ENCODE results near the gene PTPRN2. TPM values are rescaled to one million over a fixed set of nuclear protein-coding genes. Genes with fewer than 3 reads are reported as not detected.

Gene PTPRN2
- total and polyA plus RNA-seq, 2 donors (not counting 3 experiments of a cell fraction or from before 2014, with no cell fraction given) = 0.62 to 0.88 TPM

DNA sequence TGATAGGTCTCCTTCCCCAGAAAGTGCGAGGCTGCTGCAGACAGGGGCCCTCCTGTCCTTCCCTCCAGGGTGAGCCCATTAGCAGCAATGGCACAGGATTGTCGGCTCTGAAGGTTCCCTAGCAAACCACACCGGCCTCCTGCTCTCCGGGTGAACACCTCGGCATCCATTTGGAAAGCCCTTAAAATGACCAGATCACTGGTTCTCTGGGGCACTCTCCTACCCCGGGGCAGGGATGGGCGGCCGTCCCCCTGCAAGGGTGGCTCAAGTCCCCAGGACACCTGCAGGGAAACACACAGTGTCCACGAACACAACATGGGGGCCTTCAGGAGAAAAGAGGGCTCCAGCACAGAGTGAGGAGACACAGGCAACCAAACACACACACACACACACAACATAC lies 459.1 kb downstream of the PTPRN2 start:
- POLR2A ChIA-PET = no interaction called here
- no peak for TF ChIP-seq MYC (IDR thresholded peaks at IDR 0.05; ENCODE audit: low read depth, low read length)
- TF ChIP-seq MAX (IDR thresholded peaks at IDR 0.05; ENCODE audit: insufficient read depth, insufficient read length) = no peak
- no peak for TF ChIP-seq JUN (IDR thresholded peaks at IDR 0.05; ENCODE audit: borderline replicate concordance, insufficient read depth, insufficient read length, low read depth)
- TF ChIP-seq POLR2AphosphoS5 (IDR thresholded peaks at IDR 0.05; ENCODE audit: insufficient read depth, low read depth, low read length) = no peak
- no peak for TF ChIP-seq GATA2 (IDR thresholded peaks at IDR 0.05; ENCODE audit: insufficient read depth, insufficient read length, low read depth, low read length)
- TF ChIP-seq, protein P1, sequence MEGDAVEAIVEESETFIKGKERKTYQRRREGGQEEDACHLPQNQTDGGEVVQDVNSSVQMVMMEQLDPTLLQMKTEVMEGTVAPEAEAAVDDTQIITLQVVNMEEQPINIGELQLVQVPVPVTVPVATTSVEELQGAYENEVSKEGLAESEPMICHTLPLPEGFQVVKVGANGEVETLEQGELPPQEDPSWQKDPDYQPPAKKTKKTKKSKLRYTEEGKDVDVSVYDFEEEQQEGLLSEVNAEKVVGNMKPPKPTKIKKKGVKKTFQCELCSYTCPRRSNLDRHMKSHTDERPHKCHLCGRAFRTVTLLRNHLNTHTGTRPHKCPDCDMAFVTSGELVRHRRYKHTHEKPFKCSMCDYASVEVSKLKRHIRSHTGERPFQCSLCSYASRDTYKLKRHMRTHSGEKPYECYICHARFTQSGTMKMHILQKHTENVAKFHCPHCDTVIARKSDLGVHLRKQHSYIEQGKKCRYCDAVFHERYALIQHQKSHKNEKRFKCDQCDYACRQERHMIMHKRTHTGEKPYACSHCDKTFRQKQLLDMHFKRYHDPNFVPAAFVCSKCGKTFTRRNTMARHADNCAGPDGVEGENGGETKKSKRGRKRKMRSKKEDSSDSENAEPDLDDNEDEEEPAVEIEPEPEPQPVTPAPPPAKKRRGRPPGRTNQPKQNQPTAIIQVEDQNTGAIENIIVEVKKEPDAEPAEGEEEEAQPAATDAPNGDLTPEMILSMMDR (IDR thresholded peaks at IDR 0.05; ENCODE audit: extremely low read depth in 1 of 2, insufficient read depth in 1 of 2, low read depth in 1 of 2, low read length in 2 of 2) = no peak
- Histone ChIP-seq H3K27me3 (ENCODE audit: control insufficient read depth in 2 of 2, insufficient read depth in 2 of 2, low read length in 2 of 2) (no peaks in the 10 kb centered on the region), H3K4me1 (ENCODE audit: control insufficient read depth, extremely low read depth, insufficient read depth, low read length) (no peaks in the 10 kb centered on the region), H3K4me3 (replicated peaks in 1 of 3; ENCODE audit: insufficient read depth in 1 of 3, low read depth in 1 of 3, low read length in 3 of 3) (no peak overlapping the region), H4K20me1 (replicated peaks; ENCODE audit: control insufficient read depth, extremely low read depth, insufficient read depth, low read length) (no peaks in the 10 kb centered on the region), H3K27ac (ENCODE audit: insufficient read depth, low read depth, low read length) (no peak overlapping the region), H3K79me2 (ENCODE audit: control insufficient read depth, insufficient read depth, low read length) (no peaks in the 10 kb centered on the region), H3K36me3 (ENCODE audit: control insufficient read depth in 2 of 2, extremely low read depth in 1 of 2, insufficient read depth in 2 of 2, low read length in 2 of 2) (no peaks in the 10 kb centered on the region), H3K9me1 (replicated peaks; ENCODE audit: control insufficient read depth, extremely low read depth, insufficient read depth, low read length) (no peaks in the 10 kb centered on the region), H2AFZ (ENCODE audit: low read depth, low read length) (no peak overlapping the region), H3K4me2 (ENCODE audit: insufficient read depth, low read length) (no peak overlapping the region), H3K9me3 (replicated peaks; ENCODE audit: control insufficient read depth, insufficient read depth, low read length) (peaks cover 10% of the 10 kb centered on the region), H3K9ac (replicated peaks; ENCODE audit: extremely low read depth, insufficient read depth, low read length) (no peak overlapping the region)
- intact Hi-C loops (cut with micrococcal nuclease) (no loop called here), dilution Hi-C loops (cut with MboI; ENCODE audit: extremely low pct_ligation_motif_present, low sequenced_read_pairs) (no loop called here)
- DNase-seq (ENCODE audit: low read depth, low spot score) = no peak
- no TSS peak for BruUV-seq (replicated peaks)
- no peak for FAIRE-seq
- CTCF ChIA-PET = no interaction called here

DNA sequence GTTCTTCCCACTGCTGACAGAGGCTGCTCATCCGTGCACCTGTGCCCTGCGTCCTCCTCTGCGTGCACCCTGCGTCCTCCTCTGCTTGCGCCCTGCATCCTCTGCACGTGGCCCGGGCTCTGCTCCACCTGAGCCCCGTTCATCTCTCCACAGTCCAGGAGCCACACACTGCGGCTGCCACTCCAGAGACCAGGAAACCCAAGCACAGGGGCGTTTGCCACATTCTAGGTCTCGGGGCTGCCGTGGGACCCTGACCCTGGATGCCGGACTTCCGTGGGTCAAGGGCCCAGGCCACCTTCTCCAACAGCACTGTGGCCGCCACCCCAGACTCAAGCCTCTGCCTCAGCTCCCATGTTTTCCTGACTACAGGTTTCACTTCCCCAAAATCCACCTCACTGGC lies 460.4 kb downstream of the PTPRN2 start:
- no peak overlapping the region for H3K4me2 ChIP-seq (ENCODE audit: insufficient read depth, low read length)
- TF ChIP-seq POLR2AphosphoS5 (IDR thresholded peaks at IDR 0.05; ENCODE audit: insufficient read depth, low read depth, low read length) (no peak), JUN (IDR thresholded peaks at IDR 0.05; ENCODE audit: borderline replicate concordance, insufficient read depth, insufficient read length, low read depth) (no peak), GATA2 (IDR thresholded peaks at IDR 0.05; ENCODE audit: insufficient read depth, insufficient read length, low read depth, low read length) (no peak), POLR2A (IDR thresholded peaks at IDR 0.05; ENCODE audit: low read depth, low read length) (no peak), MYC (IDR thresholded peaks at IDR 0.05; ENCODE audit: low read depth, low read length) (no peak), EZH2 (IDR thresholded peaks at IDR 0.05; ENCODE audit: borderline replicate concordance, low read depth, low read length, severe bottlenecking) (no peak), FOS (IDR thresholded peaks at IDR 0.05; ENCODE audit: borderline replicate concordance, insufficient read depth, low read length) (no peak), MAX (IDR thresholded peaks at IDR 0.05; ENCODE audit: insufficient read depth, insufficient read length) (no peak)
- TF ChIP-seq, protein P1 (IDR thresholded peaks at IDR 0.05; ENCODE audit: extremely low read depth in 1 of 2, insufficient read depth in 1 of 2, low read depth in 1 of 2, low read length in 2 of 2) = no peak
- no TSS peak for BruUV-seq (replicated peaks)
- H3K4me3 ChIP-seq (replicated peaks in 1 of 3; ENCODE audit: insufficient read depth in 1 of 3, low read depth in 1 of 3, low read length in 3 of 3) = no peak overlapping the region
- dilution Hi-C loops (cut with MboI; ENCODE audit: extremely low pct_ligation_motif_present, low sequenced_read_pairs) (no loop called here), intact Hi-C loops (cut with micrococcal nuclease) (no loop called here)
- H3K9ac ChIP-seq (replicated peaks; ENCODE audit: extremely low read depth, insufficient read depth, low read length) = no peak overlapping the region
- H3K9me3 ChIP-seq (replicated peaks; ENCODE audit: control insufficient read depth, insufficient read depth, low read length) = peaks cover 5% of the 10 kb centered on the region
- no peak overlapping the region for H2AFZ ChIP-seq (ENCODE audit: low read depth, low read length)
- no peaks in the 10 kb centered on the region for H3K36me3 ChIP-seq (ENCODE audit: control insufficient read depth in 2 of 2, extremely low read depth in 1 of 2, insufficient read depth in 2 of 2, low read length in 2 of 2)
- no peaks in the 10 kb centered on the region for H3K9me1 ChIP-seq (replicated peaks; ENCODE audit: control insufficient read depth, extremely low read depth, insufficient read depth, low read length)
- no peak for DNase-seq (ENCODE audit: low read depth, low spot score)
- no peaks in the 10 kb centered on the region for H4K20me1 ChIP-seq (replicated peaks; ENCODE audit: control insufficient read depth, extremely low read depth, insufficient read depth, low read length)
- H3K79me2 ChIP-seq (ENCODE audit: control insufficient read depth, insufficient read depth, low read length) = no peaks in the 10 kb centered on the region
- no peak overlapping the region for H3K27ac ChIP-seq (ENCODE audit: insufficient read depth, low read depth, low read length)
- H3K4me1 ChIP-seq (ENCODE audit: control insufficient read depth, extremely low read depth, insufficient read depth, low read length) = no peaks in the 10 kb centered on the region
- no peak for FAIRE-seq
- CTCF ChIA-PET = no interaction called here
- POLR2A ChIA-PET = no interaction called here
- H3K27me3 ChIP-seq (ENCODE audit: control insufficient read depth in 2 of 2, insufficient read depth in 2 of 2, low read length in 2 of 2) = no peaks in the 10 kb centered on the region

All from endothelial cell of umbilical vein (primary cell).